HG02840 (cell line): ENCODE measurements around the gene BTNL8.
"Not testable (repeated sequence)": the region's sequence is repeated elsewhere in the genome, so short reads cannot be mapped to it uniquely, and the experiment has no call there.

Experiments
- ATAC-seq: cut with Tn5 transposase; IDR thresholded peaks from one replicate; pipeline ENCODE4 v1.9.1; 2021; ENCODE audit warnings: mild to moderate bottlenecking, moderate library complexity, moderate number of reproducible peaks; ENCODE audit not compliant: unreplicated experiment, low FRiP score

The BTNL8 gene

DNA sequence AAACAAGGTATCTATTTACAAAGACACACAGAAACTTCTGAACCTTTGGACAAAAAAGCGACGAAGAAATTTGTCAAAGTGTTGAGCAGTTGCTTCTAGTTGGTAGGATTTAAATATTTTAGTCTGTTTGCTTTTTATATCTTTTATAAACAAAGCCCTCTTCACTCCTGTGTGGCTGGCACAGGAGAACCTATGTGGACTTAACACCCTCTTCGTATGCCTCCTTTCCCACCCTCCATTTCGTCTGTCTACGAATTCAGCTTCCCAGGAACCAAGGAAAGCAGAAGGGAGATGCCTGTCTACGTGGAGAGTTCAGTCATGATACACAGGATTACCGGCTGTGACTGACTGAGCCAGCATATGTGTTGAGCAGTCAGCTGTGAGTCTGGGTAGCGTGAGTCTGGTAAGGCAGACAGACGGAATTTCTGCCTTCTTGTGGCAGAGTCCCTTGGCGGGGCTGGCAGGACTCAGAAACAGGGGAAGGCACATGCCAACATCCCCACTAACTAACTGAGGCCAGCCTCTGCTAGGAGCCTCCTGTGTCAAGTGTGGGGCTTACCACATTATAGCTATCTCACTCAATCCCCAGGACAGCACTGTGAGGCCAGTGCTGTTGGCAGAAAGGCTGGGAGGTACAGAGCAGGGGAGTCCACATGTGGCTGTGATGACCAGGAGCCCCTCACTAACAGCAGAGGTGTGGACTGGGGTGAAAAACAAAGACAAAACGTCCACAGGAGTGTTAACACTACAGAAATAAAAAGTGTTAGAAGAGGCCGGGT, 24.0 kb upstream of the BTNL8 start:
- no peak for ATAC-seq

DNA sequence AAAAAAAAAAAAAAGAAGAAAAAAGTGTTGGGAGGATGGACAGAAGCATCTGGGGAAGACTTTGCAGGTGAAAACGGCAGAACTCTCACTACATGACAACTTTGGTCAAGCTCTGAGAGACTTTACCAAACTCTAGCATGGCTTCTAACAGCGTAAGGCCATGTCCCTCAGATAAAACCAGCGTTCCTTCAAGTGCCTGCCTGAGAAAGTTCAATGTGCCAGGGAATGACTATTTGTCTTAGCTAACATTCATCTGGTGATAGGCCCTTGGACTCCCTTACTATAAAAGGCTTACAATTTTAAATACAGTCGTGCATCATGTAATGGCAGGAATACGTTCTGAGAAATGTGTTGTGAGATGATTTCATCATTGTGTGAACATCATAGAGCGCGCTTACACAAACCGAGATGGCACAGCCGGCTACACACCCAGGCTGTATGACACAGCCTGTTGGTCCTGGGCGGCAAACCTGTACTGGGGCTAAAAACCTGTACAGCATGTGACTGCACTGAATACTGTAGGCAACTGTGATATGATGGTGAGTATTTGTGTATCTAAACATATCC, 23.0 kb upstream of the BTNL8 start:
- no peak for ATAC-seq

DNA sequence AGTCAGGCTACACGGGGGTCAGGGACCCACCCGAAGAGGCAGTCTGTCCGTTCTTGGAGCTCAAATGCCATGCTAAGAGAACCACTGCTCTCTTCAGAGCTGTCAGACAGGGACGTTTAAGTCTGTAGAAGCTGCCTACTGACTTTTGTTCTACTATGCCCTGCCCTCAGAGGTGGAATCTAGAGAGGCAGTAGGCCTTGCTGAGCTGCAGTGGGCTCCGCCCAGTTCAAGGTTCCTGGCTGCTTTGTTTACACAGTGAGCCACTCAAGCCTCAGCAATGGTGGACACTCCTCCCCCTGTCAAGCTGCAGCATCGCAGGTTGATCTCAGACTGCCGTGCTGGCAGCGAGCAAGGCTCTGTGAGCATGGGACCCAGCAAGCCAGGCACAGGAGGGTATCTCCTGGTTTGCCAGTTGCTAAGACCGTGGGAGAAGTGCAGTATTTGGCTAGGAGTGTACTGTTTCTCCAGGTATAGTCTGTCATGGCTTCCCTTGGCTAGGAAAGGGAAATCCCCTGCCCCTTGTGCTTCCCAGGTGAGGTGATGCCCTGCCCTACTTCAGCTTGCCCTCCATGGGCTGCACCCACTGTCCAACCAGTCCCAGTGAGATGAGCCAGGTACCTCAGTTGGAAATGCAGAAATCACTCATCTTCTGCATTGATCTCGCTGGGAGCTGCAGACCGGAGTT, 13.0 kb upstream of the BTNL8 start:
- not testable (repeated sequence) for ATAC-seq

DNA sequence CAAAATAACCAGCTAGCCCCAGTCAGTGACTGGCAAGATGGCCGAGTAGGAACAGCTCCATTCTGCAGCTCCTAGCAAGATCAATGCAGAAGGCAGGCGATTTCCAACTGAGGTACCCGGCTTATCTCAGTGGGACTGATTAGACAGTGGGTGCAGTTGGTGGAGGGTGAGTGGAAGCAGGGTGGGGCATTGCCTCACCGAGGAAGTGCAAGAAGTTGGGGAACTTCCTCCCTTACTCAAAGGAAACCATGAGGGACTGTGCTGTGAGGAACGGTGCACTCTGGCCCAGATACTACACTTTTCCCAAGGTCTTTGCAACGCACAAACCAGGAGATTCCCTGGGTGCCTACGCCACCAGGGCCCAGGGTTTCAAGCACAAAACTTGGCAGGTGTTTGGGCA, 9.6 kb upstream of the BTNL8 start:
- no peak for ATAC-seq

DNA sequence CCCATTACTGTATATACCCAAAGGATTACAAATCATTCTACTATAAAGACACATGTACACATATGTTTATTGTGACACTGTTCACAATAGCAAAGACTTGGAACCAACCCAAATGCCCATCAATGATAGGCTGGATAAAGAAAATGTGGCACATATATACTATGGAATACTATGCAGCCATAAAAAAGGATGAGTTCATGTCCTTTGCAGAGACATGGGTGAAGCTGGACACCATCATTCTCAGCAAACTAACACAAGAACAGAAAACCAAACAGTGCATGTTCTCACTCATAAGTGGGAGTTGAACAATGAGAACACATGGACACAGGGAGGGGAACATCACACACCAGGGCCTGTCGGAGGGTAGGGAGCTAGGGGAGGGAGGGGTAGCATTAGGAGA, 3.6 kb upstream of the BTNL8 start:
- not testable (repeated sequence) for ATAC-seq

DNA sequence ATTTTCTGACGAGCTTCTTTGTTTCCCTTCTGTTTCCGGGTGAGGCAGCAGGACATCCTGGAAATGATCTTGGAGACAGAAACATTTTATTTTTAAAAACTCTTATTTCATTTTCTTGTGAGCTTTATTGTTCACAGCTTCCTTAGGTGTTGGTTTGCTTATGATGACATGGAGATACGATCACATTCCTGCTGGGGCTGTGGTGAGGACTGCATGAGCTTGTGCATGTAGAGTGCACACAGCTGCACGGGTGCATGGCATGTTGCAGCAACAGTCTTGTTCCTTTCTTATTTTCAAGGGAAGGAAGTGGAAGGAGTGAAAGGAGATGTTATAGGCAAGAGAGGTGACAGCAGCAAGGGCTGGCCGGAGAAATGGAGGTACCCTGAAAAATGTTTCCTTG, 1.2 kb downstream of the BTNL8 start:
- no peak for ATAC-seq

DNA sequence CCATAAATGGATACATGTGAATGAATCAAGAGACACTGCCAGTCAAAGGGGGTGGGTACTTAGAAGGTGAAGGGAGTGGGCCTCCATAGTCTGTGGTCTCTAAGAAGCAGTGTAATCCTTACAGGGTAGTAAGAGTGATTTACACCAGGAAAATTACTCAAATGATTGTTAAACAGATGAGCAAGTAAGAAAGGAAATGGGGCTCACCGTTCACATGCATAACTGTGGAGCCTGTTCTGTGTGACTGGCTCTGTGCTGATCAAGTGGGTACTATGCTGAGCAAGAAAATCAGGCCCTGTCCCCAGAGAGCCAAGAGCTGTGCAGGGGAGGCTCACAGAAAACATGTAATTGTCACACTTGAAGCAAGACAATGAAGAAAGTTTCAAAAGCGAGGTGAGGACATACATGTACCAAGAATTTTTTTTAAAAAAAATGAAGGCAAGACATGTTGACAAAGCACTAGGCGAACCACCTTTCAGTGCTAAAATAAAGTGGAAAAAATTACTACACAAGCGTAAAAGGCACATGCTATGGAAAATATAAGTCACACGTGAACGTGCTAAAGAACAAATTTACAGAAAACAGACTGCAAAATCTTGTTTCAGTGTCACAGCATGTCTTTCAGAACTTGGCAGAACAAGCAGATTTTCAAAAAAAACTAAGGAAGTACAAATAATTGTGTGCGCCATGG, 2.5 kb downstream of the BTNL8 start:
- no peak for ATAC-seq

DNA sequence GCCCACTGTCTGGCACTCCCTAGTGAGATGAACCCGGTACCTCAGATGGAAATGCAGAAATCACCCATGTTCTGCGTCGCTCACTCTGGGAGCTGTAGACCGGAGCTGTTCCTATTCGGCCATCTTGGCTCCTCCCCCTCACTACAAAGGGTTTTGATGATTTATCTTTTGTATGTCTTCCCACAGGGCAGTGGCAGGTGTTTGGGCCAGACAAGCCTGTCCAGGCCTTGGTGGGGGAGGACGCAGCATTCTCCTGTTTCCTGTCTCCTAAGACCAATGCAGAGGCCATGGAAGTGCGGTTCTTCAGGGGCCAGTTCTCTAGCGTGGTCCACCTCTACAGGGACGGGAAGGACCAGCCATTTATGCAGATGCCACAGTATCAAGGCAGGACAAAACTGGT, 9.4 kb downstream of the BTNL8 start:
- no peak for ATAC-seq

DNA sequence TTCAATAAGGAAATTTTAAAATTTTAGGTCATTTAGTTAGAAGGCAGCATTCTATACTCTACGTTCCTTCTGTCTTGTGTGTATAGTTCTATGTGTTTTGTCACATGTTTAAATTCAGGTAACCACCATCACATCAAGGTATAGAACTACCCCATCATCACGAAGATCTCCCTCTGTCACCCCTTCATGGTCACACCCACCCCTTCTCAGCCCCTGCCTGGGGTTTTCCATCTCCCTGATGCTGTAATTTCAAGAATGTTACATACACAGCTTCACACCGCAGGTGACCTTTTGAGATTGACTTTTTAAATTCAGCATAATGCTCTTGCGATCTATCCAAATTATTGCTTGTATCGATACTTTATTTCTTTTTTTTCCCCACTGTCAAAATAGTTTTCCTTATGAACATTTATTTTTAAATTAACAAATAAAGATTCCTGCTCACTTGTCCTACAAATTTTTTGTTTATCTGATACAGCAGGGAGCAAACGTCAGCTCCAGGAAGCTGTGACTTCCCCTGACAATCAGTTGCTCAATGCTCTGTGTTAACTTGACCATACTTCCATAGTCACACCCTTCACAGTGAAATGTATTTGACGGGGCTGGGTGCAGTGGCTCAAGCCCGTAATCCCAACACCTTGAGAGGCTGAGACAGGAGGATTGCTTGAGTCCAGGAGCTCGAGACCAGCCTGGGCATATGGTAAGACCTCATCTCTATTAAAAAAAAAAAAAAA, 10.2 kb downstream of the BTNL8 start:
- ATAC-seq: no peak

DNA sequence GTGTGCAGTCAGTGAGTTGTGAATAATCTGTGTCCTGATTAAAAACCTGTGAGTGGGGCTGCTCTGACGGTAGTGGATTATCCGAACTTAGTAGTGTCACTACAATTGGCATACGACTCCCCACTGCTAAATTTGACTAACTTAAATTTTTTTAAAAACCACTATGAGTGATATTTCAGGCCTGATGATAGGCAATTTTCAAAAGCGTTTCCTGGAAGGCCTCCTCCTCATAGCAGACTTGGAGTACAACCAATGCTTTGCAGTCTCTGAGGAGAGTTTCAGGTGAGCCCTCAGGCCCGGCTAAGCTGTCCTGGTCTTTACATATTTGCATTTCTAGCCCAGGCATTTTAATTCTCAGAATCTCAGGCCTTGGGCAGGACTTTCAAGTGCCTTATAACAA, 10.8 kb downstream of the BTNL8 start:
- ATAC-seq: no peak

DNA sequence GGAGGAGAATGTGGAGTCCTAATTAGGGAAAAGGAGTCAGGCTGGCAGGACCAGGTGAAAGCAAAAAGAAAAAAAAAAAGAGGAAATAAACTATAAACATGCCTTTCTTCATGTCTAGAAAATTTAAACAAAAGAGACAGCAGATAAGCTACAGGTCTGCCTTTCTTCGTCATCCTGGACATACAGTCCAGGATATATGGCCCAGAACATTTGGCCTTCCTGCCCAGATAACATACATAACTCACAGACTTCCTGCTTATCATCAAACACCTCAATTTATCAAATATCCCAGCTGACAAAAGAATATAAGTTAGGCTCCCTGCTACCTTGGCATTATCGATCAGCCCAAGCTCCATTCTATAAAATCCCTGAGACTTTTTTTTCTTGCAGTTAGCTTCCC, 11.2 kb downstream of the BTNL8 start:
- ATAC-seq: no peak

DNA sequence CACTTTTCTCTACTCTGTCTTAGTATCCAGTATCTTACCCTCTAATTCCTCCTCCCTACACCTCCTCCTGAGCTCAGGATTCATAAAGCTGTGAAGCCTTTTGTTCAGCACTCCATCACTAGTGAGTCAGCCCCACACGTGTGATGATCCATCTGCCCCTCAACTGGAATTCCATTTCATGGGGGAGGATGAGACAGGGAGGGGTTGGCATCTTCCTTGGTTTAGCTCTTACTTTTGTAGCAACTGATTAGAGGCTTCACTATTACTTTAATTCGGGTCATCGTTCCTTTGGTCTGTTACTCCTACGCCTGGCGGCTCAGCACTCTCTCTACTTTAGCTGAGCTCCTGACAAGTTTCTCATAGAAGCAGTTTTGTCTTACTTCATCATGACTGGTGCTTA, 11.8 kb downstream of the BTNL8 start:
- ATAC-seq: no peak

DNA sequence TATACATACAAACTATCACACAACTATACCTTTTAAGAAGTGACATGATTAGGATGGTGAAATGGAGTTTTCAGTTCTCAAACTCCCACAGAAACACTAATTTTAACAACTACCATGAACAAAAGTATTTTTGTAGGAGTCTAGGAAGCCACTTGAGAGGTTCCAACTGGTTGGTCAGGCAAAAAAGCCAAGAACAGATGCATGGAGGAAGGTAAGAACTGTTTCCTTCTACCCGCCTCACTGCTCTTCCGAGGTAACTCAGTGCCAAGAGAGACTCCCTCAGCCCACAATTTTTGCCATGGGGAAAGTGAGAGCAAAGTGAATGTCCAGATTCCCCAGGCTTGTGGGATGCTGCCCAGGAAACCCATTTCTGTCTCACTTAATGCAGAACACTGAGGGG, 15.7 kb downstream of the BTNL8 start:
- no peak for ATAC-seq

DNA sequence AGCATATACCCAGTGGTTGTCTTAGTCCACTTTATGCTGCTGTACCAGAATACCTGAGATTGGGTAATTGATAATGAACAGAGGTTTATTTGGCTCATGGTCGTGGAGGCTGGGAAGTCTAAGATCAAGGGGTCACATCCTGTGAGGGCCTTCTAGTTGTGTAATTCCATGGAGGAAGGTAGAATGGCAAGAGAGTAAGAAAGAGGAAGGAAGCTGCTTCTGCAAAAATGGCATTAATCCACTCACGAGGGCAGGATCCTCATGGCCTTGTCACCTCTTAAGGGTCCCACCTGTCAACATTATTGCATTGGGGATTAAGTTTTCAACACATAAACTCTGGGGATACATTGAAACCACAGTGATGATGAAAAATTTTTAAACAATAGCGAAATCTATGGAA, 17.0 kb downstream of the BTNL8 start:
- ATAC-seq: no peak

DNA sequence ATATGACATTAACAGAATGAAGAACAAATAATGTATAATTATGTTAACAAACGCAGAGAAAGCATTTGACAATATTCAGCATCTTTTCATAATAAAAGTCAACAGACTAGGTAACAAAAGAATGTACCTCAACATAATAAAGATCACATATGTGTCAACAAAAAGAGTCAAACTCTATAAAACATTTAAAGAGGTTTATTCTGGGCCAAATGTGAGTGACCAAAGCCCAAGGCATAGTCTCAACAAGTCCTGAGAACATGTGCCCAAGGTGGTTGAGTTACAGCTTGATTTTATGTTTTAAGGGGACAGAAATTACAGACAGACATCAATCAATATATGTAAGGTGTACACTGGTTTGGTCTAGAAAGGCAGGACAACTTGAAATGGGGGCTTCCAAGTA, 19.4 kb downstream of the BTNL8 start:
- ATAC-seq: no peak

DNA sequence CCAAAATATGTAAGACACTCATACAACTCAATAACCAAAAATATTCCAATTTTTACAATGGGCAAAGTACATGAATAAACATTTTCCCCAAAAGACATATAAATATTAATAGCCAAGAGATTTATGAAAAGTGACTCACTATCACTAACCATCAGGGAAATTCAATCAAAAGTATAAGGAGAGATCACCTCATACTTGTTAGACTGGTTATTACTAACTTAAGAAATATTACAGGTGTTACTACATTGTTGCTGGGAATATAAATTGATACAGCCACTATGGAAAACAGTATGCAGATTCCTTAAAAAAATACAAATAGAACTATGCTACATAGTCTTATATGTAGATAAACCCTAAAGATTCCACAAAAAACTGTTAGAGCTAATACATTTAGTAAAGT, 21.8 kb downstream of the BTNL8 start:
- no peak for ATAC-seq

DNA sequence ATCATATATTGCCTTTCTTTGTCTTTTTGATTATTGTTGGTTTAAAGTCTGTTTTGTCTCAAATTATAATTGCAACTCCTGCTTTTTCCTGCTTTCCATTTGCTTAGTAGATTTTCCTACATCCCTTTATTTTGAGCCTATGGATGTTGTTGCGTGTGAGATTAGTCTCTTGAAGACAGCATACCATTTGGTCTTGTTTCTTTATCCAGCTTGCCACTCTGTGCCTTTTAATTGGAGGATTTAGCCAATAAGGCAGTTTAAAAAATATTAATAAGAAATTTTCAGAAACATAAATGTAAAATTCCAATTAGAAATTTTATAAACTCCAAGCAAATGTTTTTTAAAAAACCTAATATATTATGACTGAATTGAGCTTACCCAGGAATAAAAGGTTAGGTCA, 24.0 kb downstream of the BTNL8 start:
- no peak for ATAC-seq

DNA sequence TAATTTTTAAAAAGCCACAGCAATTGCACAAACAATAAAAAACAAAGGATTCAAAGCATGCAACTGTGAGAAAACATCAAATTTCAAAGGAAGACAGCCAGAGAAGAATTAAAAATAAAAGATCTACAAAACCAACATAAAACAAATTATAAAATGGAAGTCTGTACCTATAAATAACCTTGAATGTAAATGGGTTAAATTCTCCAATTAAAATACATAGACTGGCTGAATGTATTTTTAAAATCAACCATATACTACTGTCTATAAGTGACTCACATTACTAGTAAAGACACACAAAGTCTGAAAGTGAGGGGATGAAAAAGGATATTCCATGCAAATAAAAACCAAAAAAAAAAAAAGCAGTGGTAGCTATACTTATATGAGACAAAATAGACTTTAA, 33.7 kb downstream of the BTNL8 start:
- no peak for ATAC-seq

DNA sequence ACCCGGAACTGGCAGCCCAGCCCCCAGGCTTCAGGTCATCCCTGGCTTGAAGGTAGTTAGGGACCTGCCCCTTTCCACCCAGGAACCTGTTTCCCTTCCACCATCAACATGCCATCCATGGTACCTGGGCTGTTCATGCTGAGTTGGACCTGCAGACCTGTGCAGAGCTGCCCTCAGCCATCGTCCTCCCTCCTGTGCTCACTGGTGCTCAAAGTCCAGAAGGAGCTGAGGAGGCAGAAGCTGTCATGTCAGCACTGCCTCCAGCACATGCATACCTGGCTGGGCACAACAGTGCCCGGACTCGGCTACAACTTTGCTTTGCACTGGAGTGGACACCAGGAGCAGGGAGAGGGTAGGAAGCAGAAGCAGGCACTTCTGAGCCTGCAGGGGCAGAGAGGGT, 36.2 kb downstream of the BTNL8 start:
- no peak for ATAC-seq

DNA sequence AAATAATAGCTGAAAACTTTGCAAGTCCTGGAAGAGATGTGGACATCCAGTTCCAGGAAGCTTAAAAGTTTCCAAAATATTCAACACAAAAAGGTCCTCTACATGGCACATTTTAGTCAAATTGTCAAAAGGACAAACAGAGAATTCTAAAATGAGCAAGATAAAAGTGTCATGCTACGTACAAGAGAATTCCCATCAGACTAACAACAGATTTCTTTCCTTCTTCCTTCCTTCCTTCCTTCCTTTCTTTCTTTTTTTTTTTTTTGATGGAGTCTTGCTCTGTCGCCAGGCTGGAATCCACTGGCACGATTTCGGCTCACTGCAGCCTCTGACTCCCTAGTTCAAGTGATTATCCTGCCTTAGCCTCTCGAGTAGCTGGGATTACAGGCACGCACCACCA, 39.3 kb downstream of the BTNL8 start:
- no peak for ATAC-seq
